NCI-H2081 treated with DMSO at 0.1 percent for 48 hours (cell line): ENCODE data around the gene ATXN7L1.

ENCODE experiments used
- DNase-seq: peaks from one replicate; lab custom pipeline; 2025; lab: John Stamatoyannopoulos, UW

ATXN7L1 gene

DNA sequence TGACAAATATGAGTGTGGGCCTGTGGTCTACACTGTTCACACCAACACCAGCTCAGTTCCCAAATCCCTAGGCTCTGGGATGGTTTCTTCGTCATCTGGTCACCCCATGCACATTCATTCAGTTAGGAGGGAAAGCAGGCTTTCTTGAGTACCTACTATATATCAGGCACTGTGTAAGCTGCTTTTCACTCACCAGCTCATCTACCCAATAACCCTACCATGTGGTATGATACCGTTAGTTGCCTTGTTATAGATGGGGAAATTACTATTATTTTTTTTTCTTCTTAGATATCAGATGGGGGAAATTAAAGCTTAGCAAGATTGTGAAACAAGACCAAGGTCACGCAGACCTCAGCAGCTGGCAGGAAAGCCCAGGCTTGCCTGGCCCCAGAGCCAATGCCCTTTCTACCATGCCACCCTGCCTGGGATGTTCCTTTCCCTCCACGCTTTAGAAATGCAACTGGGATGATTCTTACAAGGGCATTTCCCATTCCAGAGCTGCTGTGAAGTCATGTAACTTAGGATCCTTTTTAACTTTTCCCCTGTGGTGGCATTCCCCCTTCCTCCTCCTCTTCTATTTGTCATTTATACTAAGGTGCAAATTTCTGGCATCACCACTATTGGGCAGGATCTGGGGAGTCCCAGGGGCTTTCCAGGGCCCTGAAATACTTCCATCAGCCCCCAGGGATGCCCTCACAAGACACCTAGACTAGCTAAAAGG lies 202.0 kb downstream of the ATXN7L1 start:
- DNase-seq: no peak

DNA sequence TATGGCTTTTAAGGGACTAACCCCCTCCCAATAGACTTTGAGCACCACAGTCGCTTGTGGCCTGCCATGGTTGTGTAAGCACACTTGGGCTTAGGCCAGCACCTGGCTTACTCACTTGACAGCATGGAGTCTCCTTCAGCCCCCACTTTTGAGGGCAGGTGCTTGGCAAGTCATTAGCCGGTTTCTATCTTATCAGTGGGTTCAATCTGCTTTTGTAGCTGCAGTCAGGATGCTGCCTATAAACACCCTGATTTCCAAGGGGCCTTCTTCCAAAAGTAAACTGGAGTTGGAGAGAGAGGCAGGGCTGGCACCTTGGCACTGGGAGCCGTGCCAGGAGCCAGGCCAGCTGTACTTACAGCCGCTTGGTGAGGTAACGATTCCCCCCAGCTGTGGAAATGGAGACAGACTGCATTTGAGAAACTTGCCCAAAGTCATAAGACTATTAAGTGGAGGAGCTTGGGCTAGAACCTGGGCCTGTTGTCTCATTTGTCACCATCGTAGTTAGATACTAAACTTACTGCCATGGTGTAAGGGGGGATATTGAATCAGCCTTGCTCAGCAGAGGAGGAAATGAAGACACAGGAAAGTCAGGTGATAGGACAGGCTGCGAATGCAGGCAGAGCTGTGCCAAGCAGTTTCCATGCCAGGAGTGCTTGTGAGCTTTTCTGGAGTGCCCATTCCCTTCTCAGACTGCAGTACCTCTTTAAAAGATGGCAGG lies 202.9 kb downstream of the ATXN7L1 start:
- peak; percentile 96 for DNase-seq

GRCh38 chr7:105672801-105673200 lies 203.6 kb downstream of the ATXN7L1 start:
- peak; percentile 79 for DNase-seq

DNA sequence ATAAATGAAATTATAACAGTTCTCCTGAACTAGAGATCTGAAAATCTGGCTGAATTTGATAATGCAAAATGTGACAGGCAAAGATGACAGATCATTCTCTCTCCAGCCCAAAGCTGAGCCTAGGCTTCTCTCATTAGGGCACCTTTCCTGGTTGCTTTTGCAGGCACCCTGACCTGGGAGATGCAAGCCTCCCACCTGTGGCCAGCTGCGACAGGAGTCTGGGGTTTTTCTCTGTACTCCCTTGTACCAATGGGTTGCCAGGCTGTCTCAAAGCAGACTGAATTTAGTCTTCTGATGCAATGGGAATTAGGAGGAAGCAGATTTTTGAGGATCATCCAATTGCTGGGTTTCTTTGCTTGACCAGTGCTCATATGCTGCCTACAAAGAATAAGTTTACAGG lies 210.1 kb downstream of the ATXN7L1 start:
- DNase-seq: no peak

GRCh38 chr7:105665684-105666083 lies 210.7 kb downstream of the ATXN7L1 start:
- no peak for DNase-seq

DNA sequence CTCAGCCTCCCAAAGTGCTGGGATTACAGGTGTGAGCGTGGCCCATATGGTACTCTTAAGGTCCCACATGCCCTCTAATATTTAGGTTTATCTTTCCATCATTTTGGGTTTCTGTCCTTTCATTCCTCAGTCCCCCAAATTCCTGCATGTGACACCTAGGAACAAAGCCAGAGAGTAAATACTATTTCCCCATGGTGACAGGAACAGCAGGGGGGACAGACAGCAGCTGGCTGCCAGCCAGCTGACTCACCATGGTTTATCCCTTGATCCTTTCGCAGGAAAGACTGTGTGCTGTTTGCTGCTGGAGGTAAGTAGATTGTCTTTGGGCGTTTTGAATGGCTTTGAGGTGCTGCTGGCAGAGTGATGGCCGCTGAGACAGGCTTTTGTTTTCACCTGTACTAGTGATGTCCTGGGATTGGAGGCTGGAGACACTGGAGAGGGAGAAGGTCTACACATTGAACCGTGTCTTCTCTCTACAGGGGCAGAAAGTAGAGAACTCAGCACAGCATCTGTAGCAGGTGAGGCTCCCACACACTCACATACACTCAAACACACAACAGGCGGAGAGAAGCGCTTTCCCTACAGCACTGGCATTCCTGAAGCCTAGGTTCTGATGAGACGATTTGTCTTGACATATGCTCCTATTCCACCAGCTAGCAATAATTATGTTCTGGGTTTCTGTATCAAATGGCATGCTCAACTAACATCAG lies 211.4 kb downstream of the ATXN7L1 start:
- peak; percentile 78 for DNase-seq

DNA sequence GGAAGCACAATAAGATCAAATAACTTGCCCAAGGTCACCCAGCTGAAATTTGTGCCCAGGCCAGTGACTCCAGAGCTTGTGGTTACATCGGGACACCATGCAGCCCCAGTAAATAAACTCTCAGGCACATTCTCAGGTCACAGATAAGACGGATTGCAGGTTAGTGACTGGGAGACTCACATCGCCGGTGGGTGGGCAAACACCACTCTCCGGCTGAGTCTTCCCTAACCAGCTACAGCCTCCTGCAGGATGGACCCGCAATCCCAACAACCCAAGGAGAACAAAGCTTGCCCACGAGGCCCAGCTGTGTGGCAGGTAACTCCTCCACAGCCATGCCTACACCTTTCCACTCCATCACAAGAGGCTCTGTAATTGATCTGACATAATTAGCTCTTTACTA lies 213.4 kb downstream of the ATXN7L1 start:
- DNase-seq: no peak

GRCh38 chr7:105661625-105662024 lies 214.8 kb downstream of the ATXN7L1 start:
- DNase-seq: no peak

- no peak for DNase-seq
Measured at GRCh38 chr7:105656922-105657521, 219.4 kb downstream of the ATXN7L1 start.

GRCh38 chr7:105655500-105656380 lies 220.7 kb downstream of the ATXN7L1 start:
- DNase-seq: no peak

DNA sequence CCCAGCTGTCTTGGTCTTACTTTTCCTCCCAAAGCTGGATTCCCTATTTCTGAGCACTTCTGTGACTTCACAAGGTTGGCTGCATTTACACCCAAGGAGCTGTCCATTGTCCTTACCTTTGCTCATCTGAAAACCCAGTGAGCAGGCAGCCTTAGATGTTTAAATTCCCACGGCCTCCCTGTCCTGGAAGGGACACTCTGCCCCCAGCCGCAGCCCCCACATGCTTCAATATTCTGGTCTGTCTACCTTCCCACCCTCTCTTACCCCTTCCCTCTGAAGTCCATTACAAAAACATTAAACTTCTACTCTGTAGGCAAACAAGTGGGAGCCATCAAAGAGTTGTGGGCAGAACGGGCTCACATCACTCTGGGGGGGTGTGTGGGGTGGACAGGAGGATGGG lies 221.3 kb downstream of the ATXN7L1 start:
- DNase-seq: no peak

DNA sequence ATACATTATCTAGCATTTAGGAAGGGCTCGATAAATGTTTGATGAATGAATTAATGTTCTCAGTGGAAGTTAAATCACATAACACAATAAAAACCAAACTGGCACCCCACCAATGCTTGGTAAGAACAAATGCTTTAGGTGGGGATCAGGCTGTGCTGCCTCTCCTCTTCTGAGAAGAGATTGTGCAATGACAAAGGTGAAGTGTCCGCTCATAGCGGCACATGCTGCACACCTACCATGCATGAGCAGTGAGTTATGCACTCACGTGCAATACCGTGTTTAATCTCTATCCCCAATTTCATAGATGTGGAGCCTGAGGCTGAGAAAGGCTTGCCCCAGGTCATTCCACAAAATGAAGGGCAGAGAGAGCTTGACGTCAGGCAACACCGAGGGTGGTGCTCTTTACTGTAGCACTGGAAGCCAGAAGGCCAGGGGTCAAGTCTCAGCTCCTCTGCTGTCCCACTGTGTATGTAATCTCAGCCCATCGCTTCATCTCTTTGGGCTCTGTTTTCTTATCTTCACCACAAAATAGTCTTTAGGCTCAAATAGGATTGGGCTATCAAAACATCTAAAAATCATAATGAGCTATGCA lies 222.2 kb downstream of the ATXN7L1 start:
- DNase-seq: no peak

- no peak for DNase-seq
Measured at GRCh38 chr7:105653441-105654005, 222.9 kb downstream of the ATXN7L1 start.

GRCh38 chr7:105652359-105652993 lies 223.9 kb downstream of the ATXN7L1 start:
- peak; percentile 69 for DNase-seq

GRCh38 chr7:105651798-105652197 lies 224.6 kb downstream of the ATXN7L1 start:
- DNase-seq: no peak

- DNase-seq: no peak
Measured at GRCh38 chr7:105650382-105650970, 225.9 kb downstream of the ATXN7L1 start.

DNA sequence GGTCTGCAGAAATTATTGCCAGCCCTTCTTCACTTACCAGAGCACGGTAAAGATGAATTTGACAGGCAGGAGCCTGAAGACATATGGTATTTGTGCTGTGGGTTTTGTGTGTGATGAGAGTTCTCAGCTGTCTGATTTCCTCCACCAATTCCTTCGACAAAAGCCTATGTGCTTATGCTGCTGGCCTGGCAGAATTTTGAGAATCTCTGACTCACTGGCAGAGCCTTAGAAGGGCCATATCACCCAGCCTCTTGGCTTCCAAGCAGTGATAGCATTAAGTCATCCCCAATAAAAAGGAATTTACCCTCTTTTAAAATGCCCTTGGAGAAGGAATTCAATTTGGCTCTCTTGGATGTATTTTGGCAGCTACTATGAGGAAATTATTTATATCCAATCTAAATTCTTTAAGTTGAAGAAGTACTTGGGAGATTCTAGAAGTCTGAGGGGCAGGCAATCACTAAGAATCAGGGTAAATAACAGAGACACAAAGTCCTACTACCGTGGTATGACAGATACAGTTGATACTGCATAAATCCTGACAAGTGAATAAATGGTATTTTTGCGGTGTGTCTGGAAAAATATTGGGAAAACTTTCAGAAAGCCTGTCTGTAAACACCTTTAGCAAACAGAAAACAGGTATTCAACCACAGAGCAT lies 226.5 kb downstream of the ATXN7L1 start:
- DNase-seq: no peak

DNA sequence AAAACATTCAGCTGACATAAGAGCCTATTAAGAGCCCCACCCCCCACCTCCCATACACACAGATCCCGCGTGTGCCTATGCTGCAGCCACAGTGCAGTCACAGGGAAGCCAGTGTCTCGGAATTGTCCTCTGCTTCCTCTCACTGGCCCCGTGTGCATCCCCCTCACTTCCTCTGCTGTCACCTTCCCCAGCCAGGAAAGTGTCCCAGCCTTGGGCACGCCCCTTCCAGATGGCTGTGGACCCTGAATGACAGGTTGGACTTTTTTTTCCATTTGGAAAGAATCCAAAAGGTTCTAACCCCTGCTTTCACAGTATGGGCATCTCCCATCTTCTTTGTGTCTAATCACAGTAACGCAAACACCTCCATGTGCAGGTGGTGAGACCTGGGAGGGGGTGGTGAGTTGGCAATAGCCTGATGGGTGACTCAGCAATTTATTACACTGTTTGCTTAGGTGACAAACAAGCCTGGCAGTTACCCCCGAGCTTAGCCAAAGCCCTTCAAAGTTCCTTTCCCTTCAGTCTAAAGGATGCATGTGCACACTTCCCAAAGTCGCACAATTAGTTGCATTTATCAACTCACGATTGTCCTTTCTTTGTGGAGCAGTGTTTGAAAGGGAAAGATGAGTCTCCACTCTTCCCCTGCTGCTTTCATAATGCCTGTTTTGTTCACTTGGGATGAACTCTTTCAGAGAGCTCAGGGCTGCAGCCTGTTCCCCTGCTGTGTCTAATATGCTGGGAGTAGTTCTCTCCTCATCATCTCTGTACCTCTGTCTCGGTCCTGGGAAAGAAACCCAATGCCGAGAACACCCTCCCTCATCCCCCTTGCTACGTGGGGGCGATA lies 227.6 kb downstream of the ATXN7L1 start:
- peak; percentile 97 for DNase-seq
